ENCODE results near the gene CCNI.
"Not testable (repeated sequence)": the region's sequence is repeated elsewhere in the genome, so short reads cannot be mapped to it uniquely, and the experiment has no call there.

CCNI gene

GRCh38 chr4:77095101-77095821 lies 19.5 kb upstream of the CCNI start:
- no peaks in the 10 kb centered on the region for H3K9me3 ChIP-seq (ENCODE audit: low read length)
- no peak overlapping the region for H3K4me3 ChIP-seq (ENCODE audit: low read length)
- no peaks in the 10 kb centered on the region for H3K36me3 ChIP-seq (ENCODE audit: insufficient read depth, low read length)
- H3K4me1 ChIP-seq (ENCODE audit: insufficient read depth, low read length), result no peaks in the 10 kb centered on the region
- H2AFZ ChIP-seq (ENCODE audit: low read depth, low read length), result peak overlapping the region; percentile 3
- no peaks in the 10 kb centered on the region for H3K27me3 ChIP-seq (ENCODE audit: insufficient read depth, low read length)

GRCh38 chr4:77094496-77094895 lies 18.7 kb upstream of the CCNI start:
- Histone ChIP-seq H3K4me1 (ENCODE audit: insufficient read depth, low read length) (no peaks in the 10 kb centered on the region), H3K4me3 (ENCODE audit: low read length) (no peak overlapping the region), H3K27me3 (ENCODE audit: insufficient read depth, low read length) (no peaks in the 10 kb centered on the region), H3K9me3 (ENCODE audit: low read length) (no peaks in the 10 kb centered on the region), H2AFZ (ENCODE audit: low read depth, low read length) (no peak overlapping the region), H3K36me3 (ENCODE audit: insufficient read depth, low read length) (no peaks in the 10 kb centered on the region)

GRCh38 chr4:77093401-77093800 lies 17.6 kb upstream of the CCNI start:
- no peak overlapping the region for H2AFZ ChIP-seq (ENCODE audit: low read depth, low read length)
- H3K4me3 ChIP-seq (ENCODE audit: low read length), result no peak overlapping the region
- no peaks in the 10 kb centered on the region for H3K4me1 ChIP-seq (ENCODE audit: insufficient read depth, low read length)
- H3K36me3 ChIP-seq (ENCODE audit: insufficient read depth, low read length), result no peaks in the 10 kb centered on the region
- H3K9me3 ChIP-seq (ENCODE audit: low read length), result no peaks in the 10 kb centered on the region
- H3K27me3 ChIP-seq (ENCODE audit: insufficient read depth, low read length), result no peaks in the 10 kb centered on the region

DNA sequence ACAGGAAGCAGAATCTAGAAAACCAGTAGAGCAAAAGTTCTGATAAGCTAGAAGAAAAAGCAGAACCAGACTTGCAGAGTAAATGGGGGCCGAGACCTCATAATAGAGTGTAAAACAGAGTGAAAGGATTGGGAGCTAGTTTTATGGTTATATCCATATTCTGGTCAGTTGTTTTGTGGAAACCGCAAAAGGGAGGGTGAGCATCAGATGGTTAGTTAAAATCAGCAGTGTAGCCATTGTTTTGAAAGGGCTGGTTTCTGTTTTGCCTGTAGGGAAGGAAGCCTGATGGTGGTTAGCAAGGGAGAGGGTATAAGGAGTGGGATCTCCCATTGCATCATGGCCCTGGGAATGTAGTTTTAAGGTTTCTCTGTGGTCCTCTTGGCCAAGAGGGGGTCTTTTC lies 17.2 kb upstream of the CCNI start:
- no peaks in the 10 kb centered on the region for H3K27me3 ChIP-seq (ENCODE audit: insufficient read depth, low read length)
- no peak overlapping the region for H3K4me3 ChIP-seq (ENCODE audit: low read length)
- H2AFZ ChIP-seq (ENCODE audit: low read depth, low read length), result no peak overlapping the region
- no peaks in the 10 kb centered on the region for H3K4me1 ChIP-seq (ENCODE audit: insufficient read depth, low read length)
- no peaks in the 10 kb centered on the region for H3K9me3 ChIP-seq (ENCODE audit: low read length)
- H3K36me3 ChIP-seq (ENCODE audit: insufficient read depth, low read length), result no peaks in the 10 kb centered on the region

DNA sequence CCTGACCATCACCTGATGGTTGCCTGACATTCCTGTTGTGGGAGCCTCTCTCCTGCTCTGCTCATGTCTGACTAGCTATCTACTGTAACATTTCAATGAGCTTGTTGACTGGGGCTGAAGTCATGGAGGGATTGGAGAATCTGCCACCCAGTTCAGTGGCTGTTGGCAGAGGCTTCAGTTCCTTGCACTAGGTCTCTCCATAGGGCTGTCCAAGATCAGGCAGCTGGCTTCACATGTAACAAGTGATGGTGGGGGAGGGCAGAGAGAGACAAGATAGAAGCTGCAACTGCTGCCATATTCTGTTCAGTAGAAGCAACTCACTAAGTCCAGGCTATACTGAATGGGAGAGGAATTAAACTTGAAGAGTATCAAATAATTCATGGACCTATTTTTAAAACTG lies 14.1 kb upstream of the CCNI start:
- H3K9me3 ChIP-seq (ENCODE audit: low read length), result no peaks in the 10 kb centered on the region
- no peak overlapping the region for H3K4me3 ChIP-seq (ENCODE audit: low read length)
- no peaks in the 10 kb centered on the region for H3K36me3 ChIP-seq (ENCODE audit: insufficient read depth, low read length)
- no peaks in the 10 kb centered on the region for H3K4me1 ChIP-seq (ENCODE audit: insufficient read depth, low read length)
- H3K27me3 ChIP-seq (ENCODE audit: insufficient read depth, low read length), result no peaks in the 10 kb centered on the region
- no peak overlapping the region for H2AFZ ChIP-seq (ENCODE audit: low read depth, low read length)

- H3K36me3 ChIP-seq (ENCODE audit: insufficient read depth, low read length); H2AFZ ChIP-seq (ENCODE audit: low read depth, low read length); H3K4me1 ChIP-seq (ENCODE audit: insufficient read depth, low read length); H3K4me3 ChIP-seq (ENCODE audit: low read length); H3K9me3 ChIP-seq (ENCODE audit: low read length); H3K27me3 ChIP-seq (ENCODE audit: insufficient read depth, low read length): not testable (repeated sequence)
Observed at GRCh38 chr4:77087027-77087426, 11.2 kb upstream of the CCNI start.

DNA sequence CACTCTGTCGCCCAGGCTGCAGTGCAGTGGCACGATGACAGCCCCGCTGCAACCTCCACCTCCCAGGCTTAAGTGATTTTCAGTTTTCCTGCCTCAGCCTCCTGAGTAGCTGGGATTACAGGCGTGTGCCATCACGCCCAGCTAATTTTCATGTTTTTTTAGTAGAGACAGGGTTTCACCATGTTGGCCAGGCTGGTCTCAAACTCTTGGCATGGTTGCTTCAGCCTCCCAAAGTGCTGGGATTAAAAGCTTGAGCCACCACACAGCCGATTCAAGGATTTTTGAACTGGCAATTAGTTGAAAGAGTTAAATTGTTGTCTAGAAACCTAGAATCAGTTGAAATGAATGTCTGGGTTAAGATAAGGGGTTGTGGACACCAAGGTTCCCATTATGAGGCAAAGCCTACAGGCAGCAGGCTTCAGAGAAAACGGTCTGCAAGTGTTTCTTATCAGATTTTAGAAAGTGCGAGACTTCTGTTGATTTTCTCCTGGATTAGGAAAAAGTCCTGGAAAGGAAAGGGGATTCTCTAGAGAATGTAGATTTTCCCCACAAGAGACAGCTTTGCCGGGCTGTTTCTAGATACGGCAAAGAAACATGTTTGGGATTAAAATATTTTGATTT lies 8.3 kb upstream of the CCNI start:
- Histone ChIP-seq H3K36me3 (ENCODE audit: insufficient read depth, low read length) (no peaks in the 10 kb centered on the region), H3K9me3 (ENCODE audit: low read length) (no peaks in the 10 kb centered on the region), H2AFZ (ENCODE audit: low read depth, low read length) (no peak overlapping the region), H3K4me1 (ENCODE audit: insufficient read depth, low read length) (no peaks in the 10 kb centered on the region), H3K4me3 (ENCODE audit: low read length) (no peak overlapping the region), H3K27me3 (ENCODE audit: insufficient read depth, low read length) (no peaks in the 10 kb centered on the region)

- Histone ChIP-seq H3K27me3 (ENCODE audit: insufficient read depth, low read length) (no peaks in the 10 kb centered on the region), H3K4me1 (ENCODE audit: insufficient read depth, low read length) (no peaks in the 10 kb centered on the region), H3K36me3 (ENCODE audit: insufficient read depth, low read length) (no peaks in the 10 kb centered on the region), H3K4me3 (ENCODE audit: low read length) (no peak overlapping the region), H2AFZ (ENCODE audit: low read depth, low read length) (no peak overlapping the region), H3K9me3 (ENCODE audit: low read length) (no peaks in the 10 kb centered on the region)
Observed at GRCh38 chr4:77082886-77083608, 7.3 kb upstream of the CCNI start.

- not testable (repeated sequence) for H3K4me3 ChIP-seq (ENCODE audit: low read length); H2AFZ ChIP-seq (ENCODE audit: low read depth, low read length); H3K4me1 ChIP-seq (ENCODE audit: insufficient read depth, low read length); H3K9me3 ChIP-seq (ENCODE audit: low read length); H3K27me3 ChIP-seq (ENCODE audit: insufficient read depth, low read length); H3K36me3 ChIP-seq (ENCODE audit: insufficient read depth, low read length)
Observed at GRCh38 chr4:77080806-77081205, 5.0 kb upstream of the CCNI start.

- Histone ChIP-seq H3K36me3 (ENCODE audit: insufficient read depth, low read length) (no peaks in the 10 kb centered on the region), H3K4me1 (ENCODE audit: insufficient read depth, low read length) (no peaks in the 10 kb centered on the region), H3K27me3 (ENCODE audit: insufficient read depth, low read length) (no peaks in the 10 kb centered on the region), H2AFZ (ENCODE audit: low read depth, low read length) (no peak overlapping the region), H3K9me3 (ENCODE audit: low read length) (no peaks in the 10 kb centered on the region), H3K4me3 (ENCODE audit: low read length) (no peak overlapping the region)
Observed at GRCh38 chr4:77079281-77079680, 3.5 kb upstream of the CCNI start.

- Histone ChIP-seq H3K36me3 (ENCODE audit: insufficient read depth, low read length) (no peaks in the 10 kb centered on the region), H3K4me1 (ENCODE audit: insufficient read depth, low read length) (peaks cover 7% of the 10 kb centered on the region), H3K4me3 (ENCODE audit: low read length) (no peak overlapping the region), H3K27me3 (ENCODE audit: insufficient read depth, low read length) (no peaks in the 10 kb centered on the region), H2AFZ (ENCODE audit: low read depth, low read length) (no peak overlapping the region), H3K9me3 (ENCODE audit: low read length) (no peaks in the 10 kb centered on the region)
Observed at GRCh38 chr4:77078401-77078800, 2.6 kb upstream of the CCNI start.

- H3K4me3 ChIP-seq (ENCODE audit: low read length), result peak overlapping the region; percentile 76
- H3K4me1 ChIP-seq (ENCODE audit: insufficient read depth, low read length), result peaks cover 15% of the 10 kb centered on the region
- H3K9me3 ChIP-seq (ENCODE audit: low read length), result no peaks in the 10 kb centered on the region
- H2AFZ ChIP-seq (ENCODE audit: low read depth, low read length), result no peak overlapping the region
- no peaks in the 10 kb centered on the region for H3K36me3 ChIP-seq (ENCODE audit: insufficient read depth, low read length)
- H3K27me3 ChIP-seq (ENCODE audit: insufficient read depth, low read length), result no peaks in the 10 kb centered on the region
Observed at GRCh38 chr4:77076889-77077635, 1.3 kb upstream of the CCNI start.
